PC-3 (cell line): ENCODE data around the gene SLC25A29.
"Not testable (repeated sequence)": the region's sequence is repeated elsewhere in the genome, so short reads cannot be mapped to it uniquely, and the experiment has no call there.

Experiments used
- EZH2 ChIP-seq: fragments of 300-600 bp; sonication (generic); IDR thresholded peaks from one replicate; pipeline ENCODE4 v1.6.1; 2017; ENCODE audit warnings: antibody characterized with exemption, mild to moderate bottlenecking, low read length; ENCODE audit not compliant: unreplicated experiment
- EZH2phosphoT487 ChIP-seq: fragments of 300-600 bp; sonication (generic); IDR thresholded peaks from 2 replicates; pipeline ENCODE4 v1.6.1; 2018; ENCODE audit warnings: mild to moderate bottlenecking, antibody characterized with exemption, low read length, borderline replicate concordance
- TF ChIP-seq, protein P1 (sequence below): fragments of 300-600 bp; sonication (generic); conservative IDR thresholded peaks from 2 replicates; pipeline ENCODE4 v1.5.1; 2017; ENCODE audit warnings: antibody characterized with exemption, low read depth, mild to moderate bottlenecking, low read length

- not testable (repeated sequence) for TF ChIP-seq EZH2, EZH2phosphoT487
- TF ChIP-seq, protein P1, sequence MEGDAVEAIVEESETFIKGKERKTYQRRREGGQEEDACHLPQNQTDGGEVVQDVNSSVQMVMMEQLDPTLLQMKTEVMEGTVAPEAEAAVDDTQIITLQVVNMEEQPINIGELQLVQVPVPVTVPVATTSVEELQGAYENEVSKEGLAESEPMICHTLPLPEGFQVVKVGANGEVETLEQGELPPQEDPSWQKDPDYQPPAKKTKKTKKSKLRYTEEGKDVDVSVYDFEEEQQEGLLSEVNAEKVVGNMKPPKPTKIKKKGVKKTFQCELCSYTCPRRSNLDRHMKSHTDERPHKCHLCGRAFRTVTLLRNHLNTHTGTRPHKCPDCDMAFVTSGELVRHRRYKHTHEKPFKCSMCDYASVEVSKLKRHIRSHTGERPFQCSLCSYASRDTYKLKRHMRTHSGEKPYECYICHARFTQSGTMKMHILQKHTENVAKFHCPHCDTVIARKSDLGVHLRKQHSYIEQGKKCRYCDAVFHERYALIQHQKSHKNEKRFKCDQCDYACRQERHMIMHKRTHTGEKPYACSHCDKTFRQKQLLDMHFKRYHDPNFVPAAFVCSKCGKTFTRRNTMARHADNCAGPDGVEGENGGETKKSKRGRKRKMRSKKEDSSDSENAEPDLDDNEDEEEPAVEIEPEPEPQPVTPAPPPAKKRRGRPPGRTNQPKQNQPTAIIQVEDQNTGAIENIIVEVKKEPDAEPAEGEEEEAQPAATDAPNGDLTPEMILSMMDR = not testable (repeated sequence)
Measured at GRCh38 chr14:100287998-100288295, 18.3 kb downstream of the SLC25A29 start.
